HEK293 (cell line): ENCODE results near the gene TNFAIP1.

Experiments
- CTCF ChIA-PET: fragments of 350-600 bp; formaldehyde crosslinking; extraction: SDS; loops from one replicate; lab custom pipeline; 2021; ENCODE audit warnings: antibody characterized with exemption; lab: Yijun Ruan, JAX
- POLR2A ChIA-PET: fragments of 300-600 bp; formaldehyde crosslinking; extraction: SDS; loops from one replicate; lab custom pipeline; 2020; ENCODE audit warnings: antibody characterized with exemption, inconsistent platforms; lab: Yijun Ruan, JAX
- H3K27ac ChIP-seq: fragments of 200-500 bp; sonication (Bioruptor generic); 2 replicates; pipeline ENCODE4 v1.5.1; 2014; ENCODE audit warnings: low read depth, low read length, control low read depth, inconsistent platforms; ENCODE audit errors: extremely low read depth
- H3K36me3 ChIP-seq, 2 experiments: fragments of 200-500 bp in 1 of 2; sonication (Bioruptor generic) in 1 of 2; 1 replicate in 1 of 2; 2 replicates in 1 of 2; pipeline ENCODE4 v1.5.1; 2014 to 2017; ENCODE audit warnings: inconsistent platforms in 2 of 2, low read length in 2 of 2; ENCODE audit not compliant: control insufficient read depth in 2 of 2, insufficient read depth in 1 of 2
- H3K4me1 ChIP-seq: fragments of 200-500 bp; sonication (Bioruptor generic); 2 replicates; pipeline ENCODE4 v1.5.1; 2014; ENCODE audit warnings: mild to moderate bottlenecking, low read length, inconsistent platforms; ENCODE audit not compliant: control insufficient read depth, insufficient read depth
- H3K4me3 ChIP-seq: 2 replicates; pipeline ENCODE4 v1.5.1; 2011; ENCODE audit warnings: low read depth, mild to moderate bottlenecking, control low read depth, low read length, moderate library complexity
- H3K9me3 ChIP-seq: fragments of 200-500 bp; sonication (Bioruptor generic); 2 replicates; pipeline ENCODE4 v1.5.1; 2014; ENCODE audit warnings: low read depth, low read length, inconsistent platforms; ENCODE audit not compliant: control insufficient read depth, insufficient read depth
- KLF9 ChIP-seq: fragments of 450-650 bp; formaldehyde crosslinking; IDR thresholded peaks from 2 replicates; pipeline ENCODE4 v1.5.1; 2016; ENCODE audit warnings: missing biosample characterization, missing genetic modification characterization, low read depth
- ZNF24 ChIP-seq: fragments of 450-650 bp; formaldehyde crosslinking; IDR thresholded peaks from 2 replicates; pipeline ENCODE4 v1.5.1; 2016; ENCODE audit warnings: missing biosample characterization, missing genetic modification characterization
- ZNF366 ChIP-seq: fragments of 450-650 bp; formaldehyde crosslinking; conservative IDR thresholded peaks from 2 replicates; pipeline ENCODE4 v1.5.1; 2016; ENCODE audit warnings: missing biosample characterization, missing genetic modification characterization
- ZNF423 ChIP-seq: fragments of 450-650 bp; formaldehyde crosslinking; IDR thresholded peaks from 2 replicates; pipeline ENCODE4 v1.5.1; 2016; ENCODE audit warnings: missing biosample characterization, missing genetic modification characterization
- ZNF426 ChIP-seq: fragments of 450-650 bp; formaldehyde crosslinking; IDR thresholded peaks from 2 replicates; pipeline ENCODE4 v1.5.1; 2017; ENCODE audit warnings: missing biosample characterization, missing genetic modification characterization, mild to moderate bottlenecking, inconsistent platforms, moderate library complexity
- ZNF555 ChIP-seq: fragments of 450-650 bp; formaldehyde crosslinking; conservative IDR thresholded peaks from 2 replicates; pipeline ENCODE4 v1.5.1; 2017; ENCODE audit warnings: missing biosample characterization, mild to moderate bottlenecking, missing genetic modification characterization, inconsistent platforms
- ZNF623 ChIP-seq: fragments of 450-650 bp; formaldehyde crosslinking; IDR thresholded peaks from 2 replicates; pipeline ENCODE4 v1.5.1; 2016; ENCODE audit warnings: missing biosample characterization, missing genetic modification characterization
- ZNF707 ChIP-seq: fragments of 450-650 bp; formaldehyde crosslinking; IDR thresholded peaks from 2 replicates; pipeline ENCODE4 v1.5.1; 2016; ENCODE audit warnings: missing biosample characterization, missing genetic modification characterization
- ZNF777 ChIP-seq: fragments of 450-650 bp; formaldehyde crosslinking; IDR thresholded peaks from 2 replicates; pipeline ENCODE4 v1.5.1; 2017; ENCODE audit warnings: missing biosample characterization, missing genetic modification characterization, borderline replicate concordance
- ZNF791 ChIP-seq: fragments of 450-650 bp; formaldehyde crosslinking; IDR thresholded peaks from 2 replicates; pipeline ENCODE4 v1.5.1; 2016; ENCODE audit warnings: missing biosample characterization, missing genetic modification characterization
- TF ChIP-seq, protein P1 (sequence below): fragments of 450-650 bp; formaldehyde crosslinking; IDR thresholded peaks from 2 replicates; pipeline ENCODE4 v1.5.1; 2017; ENCODE audit warnings: missing biosample characterization, missing genetic modification characterization
- TF ChIP-seq, protein P2 (sequence below): sonication (generic); formaldehyde crosslinking; IDR thresholded peaks from 2 replicates; pipeline ENCODE4 v1.8.1; 2022; ENCODE audit warnings: mild to moderate bottlenecking, moderate library complexity, missing genetic modification reagents
- TF ChIP-seq, protein P3 (sequence below): fragments of 450-650 bp; formaldehyde crosslinking; IDR thresholded peaks from 2 replicates; pipeline ENCODE4 v1.5.1; 2016; ENCODE audit warnings: missing biosample characterization, missing genetic modification characterization
- TF ChIP-seq, protein P4 (sequence below): fragments of 450-650 bp; formaldehyde crosslinking; IDR thresholded peaks from 2 replicates; pipeline ENCODE4 v1.5.1; 2016; ENCODE audit warnings: missing biosample characterization, missing genetic modification characterization
- TF ChIP-seq, protein P5 (sequence below): IDR thresholded peaks from 2 replicates; pipeline ENCODE4 v1.6.1; 2011; ENCODE audit warnings: mild to moderate bottlenecking, low read depth, low read length, borderline replicate concordance
- TF ChIP-seq, protein P6 (sequence below): fragments of 450-650 bp; formaldehyde crosslinking; IDR thresholded peaks from 2 replicates; pipeline ENCODE4 v1.5.1; 2016; ENCODE audit warnings: missing biosample characterization, missing genetic modification characterization, borderline replicate concordance

Gene TNFAIP1

DNA sequence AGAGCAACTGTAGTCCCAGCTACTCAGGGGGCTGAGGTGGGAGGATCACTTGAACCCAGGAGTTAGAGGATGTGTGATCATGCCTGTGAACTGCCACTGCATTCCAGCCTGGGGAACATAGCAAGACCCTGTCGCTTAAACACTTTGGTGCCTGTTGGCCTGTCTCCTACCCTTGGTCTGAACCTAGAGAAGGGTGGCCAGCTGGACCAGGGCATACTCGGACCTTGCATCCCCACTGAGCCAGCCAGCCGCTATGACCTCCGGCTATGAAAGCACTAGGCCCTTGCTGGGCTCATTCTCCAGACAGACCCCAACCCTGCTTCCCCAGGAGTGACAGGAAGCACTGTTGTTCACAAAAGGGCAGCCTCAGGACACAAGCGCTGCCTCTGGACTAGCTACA, 4.9 kb upstream of the TNFAIP1 start:
- Histone ChIP-seq H3K9me3 (no peaks in the 10 kb centered on the region), H3K27ac (no peak overlapping the region), H3K4me3 (no peak overlapping the region), H3K4me1 (peaks cover 8% of the 10 kb centered on the region), H3K36me3 (peaks cover 38 to 62% of the 10 kb centered on the region in 2 experiments)
- ChIA-PET POLR2A (interaction anchor here (1.2 to 2.3 kb wide), 3 partner anchors 9 to 27 kb away, joined by 3 to 8 read pairs (median 5); partner anchors contain the start of genes POLDIP2 and TMEM97), CTCF (interaction anchor here (0.6 kb wide), 1 partner anchor 818 kb away, joined by 3 read pairs; no protein-coding TSS in a partner anchor)
- no peak for TF ChIP-seq ZNF366 (tag by site-specific recombination)

DNA sequence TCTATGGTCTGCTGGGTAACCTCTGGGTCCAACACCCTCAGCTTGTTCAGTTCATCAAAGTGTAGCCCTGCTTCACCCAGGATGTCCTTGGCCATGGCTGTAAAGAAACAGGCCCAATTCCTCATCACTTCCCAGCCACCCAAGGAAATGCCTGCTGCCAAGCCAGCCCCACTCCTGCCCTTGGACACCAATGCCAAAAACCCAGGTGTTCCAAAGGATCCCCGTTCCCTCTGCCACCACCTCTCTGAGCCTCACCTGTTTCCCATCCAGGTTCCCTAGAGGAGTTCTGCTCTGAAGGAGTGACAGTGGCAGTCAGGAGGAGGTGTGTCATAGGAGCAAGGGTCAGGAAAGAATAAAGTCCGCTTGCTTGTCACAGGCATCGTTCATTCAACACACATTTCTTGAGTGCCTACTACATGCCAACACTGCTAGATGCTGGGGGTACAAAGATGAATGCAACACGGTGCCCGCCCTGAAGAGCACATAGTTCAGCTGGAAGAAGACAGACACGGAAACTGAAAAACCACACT, 3.6 kb upstream of the TNFAIP1 start:
- ChIA-PET POLR2A (interaction anchor here (1.2 to 2.3 kb wide), 3 partner anchors 11 to 26 kb away, joined by 3 to 8 read pairs (median 5); partner anchors contain the start of genes POLDIP2 and TMEM97), CTCF (no interaction called here)
- Histone ChIP-seq H3K9me3 (no peaks in the 10 kb centered on the region), H3K36me3 (peaks cover 28 to 49% of the 10 kb centered on the region in 2 experiments), H3K4me1 (peaks cover 14% of the 10 kb centered on the region), H3K4me3 (no peak overlapping the region), H3K27ac (no peak overlapping the region)
- TF ChIP-seq ZNF623 (tag by site-specific recombination) (no peak), ZNF791 (tag by site-specific recombination) (no peak), KLF9 (tag by site-specific recombination) (no peak), ZNF777 (tag by site-specific recombination) (no peak)

DNA sequence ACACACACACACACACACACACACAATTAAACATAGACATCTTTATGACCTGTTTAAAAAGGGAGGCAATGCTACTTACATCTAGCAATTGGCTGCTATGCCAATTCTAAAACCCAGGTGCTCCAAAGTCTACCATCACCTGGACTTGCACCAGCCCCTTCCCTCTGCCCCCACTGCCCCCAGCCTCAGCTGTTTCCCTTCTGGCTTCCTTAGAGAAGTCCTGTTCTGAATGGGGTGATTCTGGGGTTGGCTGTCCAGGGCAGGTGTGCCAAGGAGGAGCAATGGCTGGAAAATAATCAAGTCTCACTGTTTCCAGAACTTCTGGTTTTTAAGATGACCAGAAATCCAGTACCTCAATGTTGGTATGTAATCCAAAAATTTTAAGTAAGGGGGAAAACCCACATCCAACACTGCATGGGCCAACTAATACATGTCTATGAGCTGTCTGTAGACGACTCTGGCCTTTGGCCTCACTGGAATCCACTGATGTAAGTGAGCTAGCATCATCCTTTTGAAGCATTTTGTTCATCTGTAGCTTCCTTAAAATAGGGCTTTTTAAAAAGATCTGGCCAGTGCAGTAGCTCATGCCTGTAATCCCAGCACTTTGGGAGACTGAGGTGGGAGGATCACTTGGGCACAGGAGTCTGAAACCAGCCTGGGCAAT, 2.3 kb upstream of the TNFAIP1 start:
- Histone ChIP-seq H3K4me1 (peaks cover 14% of the 10 kb centered on the region), H3K27ac (no peak overlapping the region), H3K9me3 (no peaks in the 10 kb centered on the region), H3K4me3 (no peak overlapping the region), H3K36me3 (peaks cover 16 to 37% of the 10 kb centered on the region in 2 experiments)
- TF ChIP-seq, protein P1, sequence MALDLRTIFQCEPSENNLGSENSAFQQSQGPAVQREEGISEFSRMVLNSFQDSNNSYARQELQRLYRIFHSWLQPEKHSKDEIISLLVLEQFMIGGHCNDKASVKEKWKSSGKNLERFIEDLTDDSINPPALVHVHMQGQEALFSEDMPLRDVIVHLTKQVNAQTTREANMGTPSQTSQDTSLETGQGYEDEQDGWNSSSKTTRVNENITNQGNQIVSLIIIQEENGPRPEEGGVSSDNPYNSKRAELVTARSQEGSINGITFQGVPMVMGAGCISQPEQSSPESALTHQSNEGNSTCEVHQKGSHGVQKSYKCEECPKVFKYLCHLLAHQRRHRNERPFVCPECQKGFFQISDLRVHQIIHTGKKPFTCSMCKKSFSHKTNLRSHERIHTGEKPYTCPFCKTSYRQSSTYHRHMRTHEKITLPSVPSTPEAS, result peak; percentile 58; the same call in 1 of the 2 replicates
- TF ChIP-seq, protein P2, sequence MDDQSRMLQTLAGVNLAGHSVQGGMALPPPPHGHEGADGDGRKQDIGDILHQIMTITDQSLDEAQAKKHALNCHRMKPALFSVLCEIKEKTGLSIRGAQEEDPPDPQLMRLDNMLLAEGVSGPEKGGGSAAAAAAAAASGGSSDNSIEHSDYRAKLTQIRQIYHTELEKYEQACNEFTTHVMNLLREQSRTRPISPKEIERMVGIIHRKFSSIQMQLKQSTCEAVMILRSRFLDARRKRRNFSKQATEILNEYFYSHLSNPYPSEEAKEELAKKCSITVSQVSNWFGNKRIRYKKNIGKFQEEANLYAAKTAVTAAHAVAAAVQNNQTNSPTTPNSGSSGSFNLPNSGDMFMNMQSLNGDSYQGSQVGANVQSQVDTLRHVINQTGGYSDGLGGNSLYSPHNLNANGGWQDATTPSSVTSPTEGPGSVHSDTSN (CRISPR knock-in tag), result no peak
- POLR2A ChIA-PET, result interaction anchor here (1.4 kb wide), 1 partner anchor 24 kb away, joined by 5 read pairs; the partner anchor contains the start of gene POLDIP2
- CTCF ChIA-PET, result interaction anchor here (0.7 to 1.0 kb wide), 4 partner anchors 11 to 332 kb away, joined by 3 to 8 read pairs (median 3); no protein-coding TSS in a partner anchor

DNA sequence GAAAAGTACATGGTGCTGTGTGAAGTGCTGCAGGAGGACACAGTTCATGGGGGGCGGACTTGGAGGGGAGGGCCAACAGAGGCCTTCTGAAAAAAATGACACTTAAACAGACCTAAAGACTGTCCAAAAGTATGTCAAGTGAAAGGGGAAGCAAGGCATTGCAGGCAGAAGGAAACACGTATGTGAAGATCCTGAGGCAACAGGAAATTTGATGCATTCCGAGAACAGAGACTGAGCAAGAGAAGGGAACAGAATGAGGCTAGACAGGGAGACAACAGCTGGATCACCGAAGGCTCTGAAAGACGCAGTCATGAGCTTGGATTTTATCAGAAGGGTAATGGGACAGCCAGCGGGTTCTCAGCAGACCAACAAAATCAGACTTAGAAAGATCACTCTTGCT, 1.4 kb upstream of the TNFAIP1 start:
- POLR2A ChIA-PET, result interaction anchor here (1.4 to 3.1 kb wide), 3 partner anchors 12 to 83 kb away, joined by 5 to 53 read pairs (median 15); partner anchors contain the start of gene POLDIP2
- H3K4me3 ChIP-seq, result peak overlapping the region; percentile 75
- peaks cover 14% of the 10 kb centered on the region for H3K4me1 ChIP-seq
- no peaks in the 10 kb centered on the region for H3K9me3 ChIP-seq
- H3K27ac ChIP-seq, result no peak overlapping the region
- peaks cover 7 to 31% of the 10 kb centered on the region in 2 experiments for H3K36me3 ChIP-seq
- CTCF ChIA-PET, result interaction anchor here (0.6 to 1.7 kb wide), 2 partner anchors 13 to 616 kb away, joined by 5 to 7 read pairs; no protein-coding TSS in a partner anchor
- TF ChIP-seq, protein P3, sequence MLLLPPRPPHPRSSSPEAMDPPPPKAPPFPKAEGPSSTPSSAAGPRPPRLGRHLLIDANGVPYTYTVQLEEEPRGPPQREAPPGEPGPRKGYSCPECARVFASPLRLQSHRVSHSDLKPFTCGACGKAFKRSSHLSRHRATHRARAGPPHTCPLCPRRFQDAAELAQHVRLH, result no peak
- TF ChIP-seq ZNF707 (tag by site-specific recombination) (no peak), ZNF426 (no peak), ZNF555 (tag by site-specific recombination) (no peak), ZNF423 (no peak), ZNF24 (no peak), ZNF366 (tag by site-specific recombination) (no peak)
- TF ChIP-seq, protein P4, sequence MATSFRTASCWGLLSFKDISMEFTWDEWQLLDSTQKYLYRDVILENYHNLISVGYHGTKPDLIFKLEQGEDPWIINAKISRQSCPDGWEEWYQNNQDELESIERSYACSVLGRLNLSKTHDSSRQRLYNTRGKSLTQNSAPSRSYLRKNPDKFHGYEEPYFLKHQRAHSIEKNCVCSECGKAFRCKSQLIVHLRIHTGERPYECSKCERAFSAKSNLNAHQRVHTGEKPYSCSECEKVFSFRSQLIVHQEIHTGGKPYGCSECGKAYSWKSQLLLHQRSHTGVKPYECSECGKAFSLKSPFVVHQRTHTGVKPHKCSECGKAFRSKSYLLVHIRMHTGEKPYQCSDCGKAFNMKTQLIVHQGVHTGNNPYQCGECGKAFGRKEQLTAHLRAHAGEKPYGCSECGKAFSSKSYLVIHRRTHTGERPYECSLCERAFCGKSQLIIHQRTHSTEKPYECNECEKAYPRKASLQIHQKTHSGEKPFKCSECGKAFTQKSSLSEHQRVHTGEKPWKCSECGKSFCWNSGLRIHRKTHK, result no peak
- TF ChIP-seq, protein P5, sequence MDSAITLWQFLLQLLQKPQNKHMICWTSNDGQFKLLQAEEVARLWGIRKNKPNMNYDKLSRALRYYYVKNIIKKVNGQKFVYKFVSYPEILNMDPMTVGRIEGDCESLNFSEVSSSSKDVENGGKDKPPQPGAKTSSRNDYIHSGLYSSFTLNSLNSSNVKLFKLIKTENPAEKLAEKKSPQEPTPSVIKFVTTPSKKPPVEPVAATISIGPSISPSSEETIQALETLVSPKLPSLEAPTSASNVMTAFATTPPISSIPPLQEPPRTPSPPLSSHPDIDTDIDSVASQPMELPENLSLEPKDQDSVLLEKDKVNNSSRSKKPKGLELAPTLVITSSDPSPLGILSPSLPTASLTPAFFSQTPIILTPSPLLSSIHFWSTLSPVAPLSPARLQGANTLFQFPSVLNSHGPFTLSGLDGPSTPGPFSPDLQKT, result no peak
- TF ChIP-seq, protein P6, sequence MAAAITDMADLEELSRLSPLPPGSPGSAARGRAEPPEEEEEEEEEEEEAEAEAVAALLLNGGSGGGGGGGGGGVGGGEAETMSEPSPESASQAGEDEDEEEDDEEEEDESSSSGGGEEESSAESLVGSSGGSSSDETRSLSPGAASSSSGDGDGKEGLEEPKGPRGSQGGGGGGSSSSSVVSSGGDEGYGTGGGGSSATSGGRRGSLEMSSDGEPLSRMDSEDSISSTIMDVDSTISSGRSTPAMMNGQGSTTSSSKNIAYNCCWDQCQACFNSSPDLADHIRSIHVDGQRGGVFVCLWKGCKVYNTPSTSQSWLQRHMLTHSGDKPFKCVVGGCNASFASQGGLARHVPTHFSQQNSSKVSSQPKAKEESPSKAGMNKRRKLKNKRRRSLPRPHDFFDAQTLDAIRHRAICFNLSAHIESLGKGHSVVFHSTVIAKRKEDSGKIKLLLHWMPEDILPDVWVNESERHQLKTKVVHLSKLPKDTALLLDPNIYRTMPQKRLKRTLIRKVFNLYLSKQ (tag by site-specific recombination), result no peak
